Measurements from ENCODE around the gene RCBTB1.
A peak's percentile ranks its signal among the peaks of the same experiment; 100 is the strongest.

RCBTB1 gene

DNA sequence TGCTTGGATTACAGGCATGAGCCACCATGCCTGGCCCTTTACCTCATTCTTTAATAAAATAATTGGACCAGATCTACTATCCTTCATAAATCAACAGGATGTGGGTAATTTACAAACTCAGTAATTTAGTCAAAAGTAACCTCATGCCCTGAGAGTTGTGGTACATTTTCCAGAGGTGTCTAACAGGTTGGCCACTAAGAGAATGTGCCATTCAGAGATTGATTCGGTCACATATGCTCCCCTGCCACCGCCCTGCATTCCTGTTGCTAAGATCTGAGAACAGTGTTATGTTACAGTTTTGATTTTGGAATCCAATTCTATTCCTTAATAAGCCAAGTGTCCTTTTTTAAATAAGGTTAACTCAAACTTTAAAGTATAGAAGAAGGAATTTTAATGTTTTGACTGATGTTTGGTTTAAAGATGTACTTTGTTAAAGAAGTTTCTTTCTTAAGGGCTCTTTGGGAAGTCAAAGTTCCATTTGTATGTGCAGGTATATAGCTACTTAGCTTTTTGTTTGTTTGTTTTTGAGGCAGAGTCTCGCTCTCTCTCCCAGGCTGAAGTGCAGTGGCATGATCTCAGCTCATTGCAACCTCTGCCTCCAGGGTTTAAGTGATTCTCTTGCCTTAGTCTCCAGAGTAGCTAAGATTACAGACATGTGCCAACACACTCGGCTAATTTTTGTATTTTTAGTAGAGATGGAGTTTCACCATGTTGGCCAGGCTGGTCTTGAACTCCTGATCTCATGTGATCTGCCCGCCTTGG is 60.4 kb downstream of the RCBTB1 start:
- TF ChIP-seq BHLHE40 (IDR thresholded peaks at IDR 0.05; ENCODE audit: borderline replicate concordance), result no peak
- ChIA-PET CTCF (interaction anchor here (0.7 kb wide), 1 partner anchor 210 kb away, joined by 4 read pairs; no protein-coding TSS in a partner anchor), POLR2A (no interaction called here)
- no peak for DNase-seq (ENCODE audit: extremely low spot score)

GRCh38 chr13:49521224-49521623 is 64.1 kb downstream of the RCBTB1 start:
- ChIA-PET POLR2A (no interaction called here), CTCF (no interaction called here)
- no peak for TF ChIP-seq TARDBP (IDR thresholded peaks at IDR 0.05)
- TF ChIP-seq, protein P1, sequence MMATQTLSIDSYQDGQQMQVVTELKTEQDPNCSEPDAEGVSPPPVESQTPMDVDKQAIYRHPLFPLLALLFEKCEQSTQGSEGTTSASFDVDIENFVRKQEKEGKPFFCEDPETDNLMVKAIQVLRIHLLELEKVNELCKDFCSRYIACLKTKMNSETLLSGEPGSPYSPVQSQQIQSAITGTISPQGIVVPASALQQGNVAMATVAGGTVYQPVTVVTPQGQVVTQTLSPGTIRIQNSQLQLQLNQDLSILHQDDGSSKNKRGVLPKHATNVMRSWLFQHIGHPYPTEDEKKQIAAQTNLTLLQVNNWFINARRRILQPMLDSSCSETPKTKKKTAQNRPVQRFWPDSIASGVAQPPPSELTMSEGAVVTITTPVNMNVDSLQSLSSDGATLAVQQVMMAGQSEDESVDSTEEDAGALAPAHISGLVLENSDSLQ (IDR thresholded peaks at IDR 0.05), result peak; percentile 65; the same call in 1 of the 2 replicates
- DNase-seq (ENCODE audit: extremely low spot score), result no peak

- TF ChIP-seq LEF1 (IDR thresholded peaks at IDR 0.05; ENCODE audit: borderline replicate concordance) (no peak), TARDBP (IDR thresholded peaks at IDR 0.05) (no peak), L3MBTL2 (conservative IDR thresholded peaks at IDR 0.05) (no peak), FOXA1 (IDR thresholded peaks at IDR 0.05) (no peak), HDGF (IDR thresholded peaks at IDR 0.05; ENCODE audit: borderline replicate concordance) (no peak), ELF4 (IDR thresholded peaks at IDR 0.05) (no peak)
- TF ChIP-seq, protein P1 (IDR thresholded peaks at IDR 0.05), result no peak
- ChIA-PET POLR2A (no interaction called here), CTCF (interaction anchor here (0.7 to 0.8 kb wide), 2 partner anchors 25 to 266 kb away, joined by 3 read pairs; no protein-coding TSS in a partner anchor)
- DNase-seq (ENCODE audit: extremely low spot score), result peak; percentile 17
Measured at GRCh38 chr13:49517461-49517860, 67.9 kb downstream of the RCBTB1 start.

GRCh38 chr13:49516467-49516866 is 68.9 kb downstream of the RCBTB1 start:
- ChIA-PET POLR2A (no interaction called here), CTCF (interaction anchor here (1.2 kb wide), 1 partner anchor 70 kb away, joined by 4 read pairs; no protein-coding TSS in a partner anchor)
- no peak for DNase-seq (ENCODE audit: extremely low spot score)
- no peak for TF ChIP-seq ZNF384 (IDR thresholded peaks at IDR 0.05)

- DNase-seq (ENCODE audit: extremely low spot score), result no peak
- ChIA-PET POLR2A (no interaction called here), CTCF (no interaction called here)
- TF ChIP-seq L3MBTL2 (conservative IDR thresholded peaks at IDR 0.05) (no peak), NFRKB (IDR thresholded peaks at IDR 0.05) (no peak), CTBP1 (IDR thresholded peaks at IDR 0.05; ENCODE audit: borderline replicate concordance) (no peak), FOXM1 (IDR thresholded peaks at IDR 0.05; ENCODE audit: borderline replicate concordance) (no peak), ZNF384 (IDR thresholded peaks at IDR 0.05) (no peak), FOXK2 (IDR thresholded peaks at IDR 0.05) (no peak), HDGF (IDR thresholded peaks at IDR 0.05; ENCODE audit: borderline replicate concordance) (no peak), TARDBP (IDR thresholded peaks at IDR 0.05) (no peak), LEF1 (IDR thresholded peaks at IDR 0.05; ENCODE audit: borderline replicate concordance) (no peak), SP1 (IDR thresholded peaks at IDR 0.05) (no peak), BHLHE40 (IDR thresholded peaks at IDR 0.05; ENCODE audit: borderline replicate concordance) (no peak), ARNT (IDR thresholded peaks at IDR 0.05) (no peak), SUZ12 (IDR thresholded peaks at IDR 0.05) (no peak), FOXA1 (IDR thresholded peaks at IDR 0.05) (no peak), ELF4 (IDR thresholded peaks at IDR 0.05) (no peak)
- TF ChIP-seq, protein P1 (IDR thresholded peaks at IDR 0.05), result no peak
Measured at GRCh38 chr13:49512578-49512977, 72.8 kb downstream of the RCBTB1 start.

DNA sequence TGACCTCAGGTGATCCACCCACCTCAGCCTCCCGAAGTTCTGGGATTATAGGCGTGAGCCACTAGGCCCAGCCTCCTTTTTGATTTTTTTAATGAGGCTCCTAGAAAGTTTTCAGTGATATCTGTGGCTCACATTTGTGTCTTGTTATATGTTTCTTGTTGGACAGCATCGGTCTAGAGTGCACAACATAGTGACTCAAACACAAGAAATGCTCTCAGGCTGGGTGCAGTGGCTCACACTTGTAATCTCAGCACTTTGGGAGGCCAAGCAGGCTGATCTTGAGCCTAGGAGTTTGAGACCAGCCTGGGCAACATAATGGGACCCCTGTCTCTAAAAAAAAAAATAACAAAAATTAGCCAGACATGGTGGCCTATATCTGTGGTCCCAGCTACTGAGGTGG is 81.4 kb downstream of the RCBTB1 start:
- TF ChIP-seq CTBP1 (IDR thresholded peaks at IDR 0.05; ENCODE audit: borderline replicate concordance), result no peak
- no peak for TF ChIP-seq BHLHE40 (IDR thresholded peaks at IDR 0.05; ENCODE audit: borderline replicate concordance)
- TF ChIP-seq ZNF384 (IDR thresholded peaks at IDR 0.05), result no peak
- TF ChIP-seq LEF1 (IDR thresholded peaks at IDR 0.05; ENCODE audit: borderline replicate concordance), result no peak
- no peak for TF ChIP-seq SP1 (IDR thresholded peaks at IDR 0.05)
- TF ChIP-seq L3MBTL2 (conservative IDR thresholded peaks at IDR 0.05), result no peak
- no peak for TF ChIP-seq NFRKB (IDR thresholded peaks at IDR 0.05)
- TF ChIP-seq FOXM1 (IDR thresholded peaks at IDR 0.05; ENCODE audit: borderline replicate concordance), result no peak
- ChIA-PET POLR2A (no interaction called here), CTCF (no interaction called here)
- DNase-seq (ENCODE audit: extremely low spot score), result no peak

GRCh38 chr13:49502954-49503353 is 82.4 kb downstream of the RCBTB1 start:
- POLR2A ChIA-PET, result no interaction called here
- CTCF ChIA-PET, result no interaction called here

More at GRCh38 chr13:49502954-49503353, 82.4 kb downstream of the RCBTB1 start:
- no peak for DNase-seq (ENCODE audit: extremely low spot score)
- no peak for TF ChIP-seq FOXA1 (IDR thresholded peaks at IDR 0.05)
- TF ChIP-seq LEF1 (IDR thresholded peaks at IDR 0.05; ENCODE audit: borderline replicate concordance), result no peak
- no peak for TF ChIP-seq SUZ12 (IDR thresholded peaks at IDR 0.05)
- TF ChIP-seq L3MBTL2 (conservative IDR thresholded peaks at IDR 0.05), result no peak
- no peak for TF ChIP-seq SP1 (IDR thresholded peaks at IDR 0.05)
- no peak for TF ChIP-seq FOXK2 (IDR thresholded peaks at IDR 0.05)
